ENCODE data around the gene FFAR3.

Gene FFAR3

GRCh38 chr19:35360880-35361420, 2.7 kb downstream of the FFAR3 start:
- Histone ChIP-seq H3K27me3 (ENCODE audit: insufficient read depth, poor library complexity, severe bottlenecking) (no peaks in the 10 kb centered on the region), H3K4me3 (replicated peaks; ENCODE audit: insufficient read depth, low read length) (no peak overlapping the region), H3K27ac (replicated peaks) (no peak overlapping the region)
- TF ChIP-seq REST (IDR thresholded peaks at IDR 0.05; ENCODE audit: insufficient replicate concordance, low read depth) (no peak), GABPA (IDR thresholded peaks at IDR 0.05; ENCODE audit: low read depth) (no peak)
- DNase-seq (ENCODE audit: low read depth in 1 of 2, low spot score in 1 of 2), result no peak

GRCh38 chr19:35362261-35363000, 4.2 kb downstream of the FFAR3 start:
- Histone ChIP-seq H3K27me3 (ENCODE audit: insufficient read depth, poor library complexity, severe bottlenecking) (no peaks in the 10 kb centered on the region), H3K4me3 (replicated peaks; ENCODE audit: insufficient read depth, low read length) (no peak overlapping the region), H3K27ac (replicated peaks) (no peak overlapping the region)
- no peak for DNase-seq (ENCODE audit: low read depth in 1 of 2, low spot score in 1 of 2)
- TF ChIP-seq CTCF (IDR thresholded peaks at IDR 0.05; ENCODE audit: insufficient read depth, low read length), result no peak
- no peak for TF ChIP-seq POLR2AphosphoS5 (IDR thresholded peaks at IDR 0.05; ENCODE audit: low read depth)

- no peak for TF ChIP-seq POLR2AphosphoS5 (IDR thresholded peaks at IDR 0.05; ENCODE audit: low read depth)
- no peak for TF ChIP-seq CTCF (IDR thresholded peaks at IDR 0.05; ENCODE audit: insufficient read depth, low read length)
- no peak for TF ChIP-seq GABPA (IDR thresholded peaks at IDR 0.05; ENCODE audit: low read depth)
- no peak for TF ChIP-seq SPI1 (IDR thresholded peaks at IDR 0.05; ENCODE audit: borderline replicate concordance, low read depth)
- TF ChIP-seq REST (IDR thresholded peaks at IDR 0.05; ENCODE audit: insufficient replicate concordance, low read depth), result no peak
- H3K4me3 ChIP-seq (replicated peaks; ENCODE audit: insufficient read depth, low read length), result no peak overlapping the region
- no peak for DNase-seq (ENCODE audit: low read depth in 1 of 2, low spot score in 1 of 2)
- H3K27me3 ChIP-seq (ENCODE audit: insufficient read depth, poor library complexity, severe bottlenecking), result no peaks in the 10 kb centered on the region
- H3K27ac ChIP-seq (replicated peaks), result no peak overlapping the region
Measured at GRCh38 chr19:35363001-35363590, 4.8 kb downstream of the FFAR3 start.

- Histone ChIP-seq H3K27ac (replicated peaks) (no peak overlapping the region), H3K27me3 (ENCODE audit: insufficient read depth, poor library complexity, severe bottlenecking) (no peaks in the 10 kb centered on the region), H3K4me3 (replicated peaks; ENCODE audit: insufficient read depth, low read length) (no peak overlapping the region)
- no peak for DNase-seq (ENCODE audit: low read depth in 1 of 2, low spot score in 1 of 2)
- TF ChIP-seq CTCF (IDR thresholded peaks at IDR 0.05; ENCODE audit: insufficient read depth, low read length) (no peak), REST (IDR thresholded peaks at IDR 0.05; ENCODE audit: insufficient replicate concordance, low read depth) (no peak), POLR2AphosphoS5 (IDR thresholded peaks at IDR 0.05; ENCODE audit: low read depth) (no peak), SPI1 (IDR thresholded peaks at IDR 0.05; ENCODE audit: borderline replicate concordance, low read depth) (no peak), GABPA (IDR thresholded peaks at IDR 0.05; ENCODE audit: low read depth) (no peak)
Measured at GRCh38 chr19:35363711-35364425, 5.6 kb downstream of the FFAR3 start.
